ENCODE measurements around the gene ATP11C.

- TF ChIP-seq CTCF (IDR thresholded peaks at IDR 0.05; ENCODE audit: low read depth, low read length, poor library complexity, severe bottlenecking) (no peak), EZH2phosphoT487 (IDR thresholded peaks at IDR 0.05; ENCODE audit: borderline replicate concordance, low read length) (no peak)
These were observed 208.2 kb downstream of the ATP11C start for GRCh38 chrX:139724626-139725025.
